K562 (cell line): Measurements from ENCODE around the gene CUL9. TPM values are rescaled to one million over a fixed set of nuclear protein-coding genes. Genes with fewer than 3 reads are reported as not detected.

Experiments used
- ARHGAP35 ChIP-seq: fragments of 450-650 bp; IDR thresholded peaks from 2 replicates; pipeline ENCODE4 v1.6.1; 2018; ENCODE audit not compliant: partially characterized antibody
- ASH1L ChIP-seq: fragments of 450-650 bp; IDR thresholded peaks from 2 replicates; pipeline ENCODE4 v1.6.1; 2018; ENCODE audit warnings: borderline replicate concordance, mild to moderate bottlenecking, low read depth; ENCODE audit not compliant: partially characterized antibody
- CCAR2 ChIP-seq: fragments of 200-400 bp; formaldehyde crosslinking; IDR thresholded peaks from 2 replicates; pipeline ENCODE4 v1.6.1; 2017; ENCODE audit warnings: mild to moderate bottlenecking, low read depth, low read length
- ELF4 ChIP-seq: fragments of 450-650 bp; formaldehyde crosslinking; IDR thresholded peaks from 2 replicates; pipeline ENCODE4 v1.4.0; 2022; ENCODE audit warnings: missing genetic modification characterization
- ETV5 ChIP-seq: sonication (generic); formaldehyde crosslinking; IDR thresholded peaks from 2 replicates; pipeline ENCODE4 v1.4.0; 2020; ENCODE audit warnings: low read depth, mild to moderate bottlenecking, missing genetic modification reagents
- FOXA1 ChIP-seq: fragments of 450-650 bp; IDR thresholded peaks from 2 replicates; pipeline ENCODE4 v1.6.1; 2016; ENCODE audit warnings: mild to moderate bottlenecking, borderline replicate concordance
- FOXA3 ChIP-seq, 2 experiments: fragments of 450-650 bp in 1 of 2; sonication (generic) in 1 of 2; formaldehyde crosslinking; IDR thresholded peaks in 1 of 2; conservative IDR thresholded peaks in 1 of 2; 2 replicates each; pipeline versions ENCODE4 v1.4.0 to v1.8.0; 2020 to 2022; ENCODE audit warnings: mild to moderate bottlenecking in 2 of 2, missing genetic modification reagents in 1 of 2
- FUS ChIP-seq: fragments of 200-400 bp; formaldehyde crosslinking; optimal IDR thresholded peaks from 2 replicates; pipeline ENCODE3; 2017; ENCODE audit warnings: low read depth, low read length
- HNRNPUL1 ChIP-seq: fragments of 200-400 bp; formaldehyde crosslinking; IDR thresholded peaks from 2 replicates; pipeline ENCODE4 v1.6.1; 2017; ENCODE audit warnings: low read length
- IFI16 ChIP-seq: fragments of 250-450 bp; sonication (Bioruptor Pico); IDR thresholded peaks from 2 replicates; pipeline ENCODE4 v2.1.2; 2022; ENCODE audit warnings: mild to moderate bottlenecking, inconsistent platforms
- NFXL1 ChIP-seq: fragments of 450-650 bp; formaldehyde crosslinking; IDR thresholded peaks from 2 replicates; pipeline ENCODE4 v1.4.0; 2021; ENCODE audit warnings: mild to moderate bottlenecking
- PHTF2 ChIP-seq: fragments of 250-450 bp; sonication (Bioruptor Pico); IDR thresholded peaks from 2 replicates; pipeline ENCODE4 v1.5.0; 2021; ENCODE audit warnings: mild to moderate bottlenecking
- PPARD ChIP-seq: fragments of 250-450 bp; sonication (Bioruptor Pico); IDR thresholded peaks from 2 replicates; pipeline ENCODE4 v1.8.0; 2022; ENCODE audit warnings: inconsistent platforms, mild to moderate bottlenecking, moderate library complexity
- SIN3A ChIP-seq, 2 experiments: fragments of 150-350 bp in 1 of 2; IDR thresholded peaks; 2 replicates each; pipeline ENCODE4 v1.6.1; 2011 to 2016; ENCODE audit warnings: borderline replicate concordance in 2 of 2, low read depth in 2 of 2, low read length in 2 of 2, mild to moderate bottlenecking in 2 of 2, moderate library complexity in 2 of 2; ENCODE audit not compliant: control insufficient read depth in 1 of 2
- TAF15 ChIP-seq: fragments of 200-400 bp; formaldehyde crosslinking; IDR thresholded peaks from 2 replicates; pipeline ENCODE4 v1.6.1; 2017; ENCODE audit warnings: mild to moderate bottlenecking, low read depth, low read length, moderate library complexity
- ZNF644 ChIP-seq: fragments of 200-800 bp; sonication (Bioruptor generic); IDR thresholded peaks from 2 replicates; pipeline ENCODE4 v1.6.1; 2016; ENCODE audit warnings: low read depth, missing genetic modification characterization, missing compliant biosample characterization
- ZNF717 ChIP-seq: fragments of 250-450 bp; sonication (Bioruptor Pico); IDR thresholded peaks from 2 replicates; pipeline ENCODE4 v1.5.0; 2021
- polyA plus RNA-seq, 8 experiments: library from polyadenylated mRNA; depleted of rRNA in 4 of 8; stranded (reverse) in 5 of 8; unstranded in 3 of 8; fragments of >200 nt; fragmentation: Nextera tagmentation in 2 of 8; fragmentation: Illumina TruSeq in 1 of 8; extraction: Ambion mirVana in 2 of 8; extraction: Trizol in 1 of 8; gene quantifications; 2 replicates each; pipeline versions ENCODE4 v1.2.1 to v1.2.3, GENCODE V29; 2011 to 2014; ENCODE audit warnings: inconsistent platforms in 1 of 8, missing spikeins in 1 of 8
- total RNA-seq, 7 experiments: library from RNA; depleted of rRNA in 6 of 7; stranded (reverse); fragments of >200 nt in 6 of 7; fragmentation: Illumina TruSeq in 2 of 7; extraction: Trizol in 2 of 7; gene quantifications; 2 replicates each; pipeline versions ENCODE4 v1.2.1 to v1.2.3, GENCODE V29; 2011 to 2021; ENCODE audit warnings: low replicate concordance in 1 of 7
- TF ChIP-seq, protein P1 (sequence below): fragments of 450-650 bp; IDR thresholded peaks from 2 replicates; pipeline ENCODE4 v1.7.0; 2016; ENCODE audit warnings: borderline replicate concordance
- TF ChIP-seq, protein P2 (sequence below): sonication (generic); formaldehyde crosslinking; IDR thresholded peaks from 2 replicates; pipeline ENCODE4 v1.9.0; 2022; ENCODE audit warnings: mild to moderate bottlenecking, missing genetic modification reagents
- TF ChIP-seq, protein P3 (sequence below): fragments of 250-450 bp; sonication (Bioruptor Pico); IDR thresholded peaks from 2 replicates; pipeline ENCODE4 v1.5.1; 2021; ENCODE audit warnings: mild to moderate bottlenecking
- TF ChIP-seq, protein P4 (sequence below), 2 experiments: fragments of 450-650 bp in 1 of 2; IDR thresholded peaks; 2 replicates each; pipeline ENCODE4 v1.6.1; 2011 to 2017; ENCODE audit warnings: low read depth in 2 of 2, antibody characterized with exemption in 1 of 2, borderline replicate concordance in 1 of 2, low read length in 1 of 2, mild to moderate bottlenecking in 1 of 2, mixed read lengths in 1 of 2; ENCODE audit not compliant: control insufficient read depth in 1 of 2

CUL9 gene
- total and polyA plus RNA-seq, 9 of the 15 experiments (the other 6 are each of a cell fraction or from before 2014, with no cell fraction given): 0.50 to 20.7 (median 6.6) TPM

DNA sequence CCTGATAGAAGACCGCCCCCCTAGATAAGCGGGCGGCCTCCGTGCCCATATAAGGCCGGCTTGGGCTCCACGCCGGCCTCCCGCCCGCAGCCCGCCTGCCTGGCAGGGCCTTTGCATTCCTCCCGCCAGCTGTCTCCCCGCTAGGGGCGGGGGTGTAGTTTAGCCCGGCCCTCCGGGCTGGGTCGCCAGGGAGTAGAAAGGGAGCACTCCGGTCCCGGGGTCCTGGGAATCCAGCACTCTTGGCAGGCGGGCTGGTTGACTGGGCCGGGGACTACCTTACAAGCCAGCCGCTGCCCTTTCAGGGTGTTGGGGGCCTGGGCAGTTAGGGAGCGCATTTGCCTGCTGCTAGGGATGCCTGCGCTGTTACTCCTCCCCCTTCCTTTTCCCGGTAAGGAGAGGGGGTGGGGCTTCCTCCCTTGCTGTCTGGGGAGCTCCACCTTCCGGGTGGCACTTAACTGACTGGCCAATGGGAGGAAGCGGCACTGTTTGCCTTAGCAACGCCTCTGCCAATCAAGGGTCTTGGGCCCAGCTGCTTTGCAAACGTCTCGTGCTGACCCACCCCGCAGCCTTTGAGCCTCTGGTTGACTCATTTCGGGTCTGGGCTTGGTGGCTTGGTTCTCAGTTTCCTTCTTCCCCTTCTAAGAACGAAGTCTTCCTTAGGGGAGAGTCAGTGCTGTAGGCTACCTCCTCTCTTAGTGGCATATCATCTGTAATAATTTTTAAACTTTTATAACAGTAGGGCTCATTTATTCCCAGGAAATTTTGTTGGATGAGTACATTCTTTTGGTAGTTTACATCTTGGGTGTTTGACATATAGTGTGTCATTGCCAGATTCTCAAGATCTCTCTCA lies 7.5 kb upstream of the CUL9 start (continued):
- TF ChIP-seq, protein P1, sequence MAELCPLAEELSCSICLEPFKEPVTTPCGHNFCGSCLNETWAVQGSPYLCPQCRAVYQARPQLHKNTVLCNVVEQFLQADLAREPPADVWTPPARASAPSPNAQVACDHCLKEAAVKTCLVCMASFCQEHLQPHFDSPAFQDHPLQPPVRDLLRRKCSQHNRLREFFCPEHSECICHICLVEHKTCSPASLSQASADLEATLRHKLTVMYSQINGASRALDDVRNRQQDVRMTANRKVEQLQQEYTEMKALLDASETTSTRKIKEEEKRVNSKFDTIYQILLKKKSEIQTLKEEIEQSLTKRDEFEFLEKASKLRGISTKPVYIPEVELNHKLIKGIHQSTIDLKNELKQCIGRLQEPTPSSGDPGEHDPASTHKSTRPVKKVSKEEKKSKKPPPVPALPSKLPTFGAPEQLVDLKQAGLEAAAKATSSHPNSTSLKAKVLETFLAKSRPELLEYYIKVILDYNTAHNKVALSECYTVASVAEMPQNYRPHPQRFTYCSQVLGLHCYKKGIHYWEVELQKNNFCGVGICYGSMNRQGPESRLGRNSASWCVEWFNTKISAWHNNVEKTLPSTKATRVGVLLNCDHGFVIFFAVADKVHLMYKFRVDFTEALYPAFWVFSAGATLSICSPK: no peak
- TF ChIP-seq FUS: no peak
- no peak for TF ChIP-seq HNRNPUL1
- no peak for TF ChIP-seq ETV5 (CRISPR knock-in tag)
- TF ChIP-seq ELF4: no peak
- TF ChIP-seq SIN3A (IDR thresholded peaks at IDR 0.05; ENCODE audit: borderline replicate concordance in 2 of 2, control insufficient read depth in 1 of 2, low read depth in 2 of 2, low read length in 2 of 2): peak; percentile 92 to 94; a peak in 3 of 4 replicates
- no peak for TF ChIP-seq ARHGAP35
- TF ChIP-seq ZNF644 (tag): no peak
- TF ChIP-seq ASH1L: peak; percentile 86
- no peak for TF ChIP-seq PPARD (CRISPR knock-in tag)
- TF ChIP-seq TAF15: no peak
- TF ChIP-seq FOXA3 (CRISPR knock-in tag; conservative IDR thresholded peaks at IDR 0.05 in 1 of 2, IDR thresholded peaks at IDR 0.05 in 1 of 2): 0 out of 4 replicates have a peak, but pooled peaks of 1 of the 2 experiments have one; percentile 1
- no peak for TF ChIP-seq CCAR2
- TF ChIP-seq NFXL1 (CRISPR knock-in tag): no peak
- TF ChIP-seq, protein P2, sequence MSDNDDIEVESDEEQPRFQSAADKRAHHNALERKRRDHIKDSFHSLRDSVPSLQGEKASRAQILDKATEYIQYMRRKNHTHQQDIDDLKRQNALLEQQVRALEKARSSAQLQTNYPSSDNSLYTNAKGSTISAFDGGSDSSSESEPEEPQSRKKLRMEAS: no peak
- no peak for TF ChIP-seq PHTF2 (CRISPR knock-in tag)
- TF ChIP-seq IFI16 (CRISPR knock-in tag): no peak
- TF ChIP-seq, protein P3, sequence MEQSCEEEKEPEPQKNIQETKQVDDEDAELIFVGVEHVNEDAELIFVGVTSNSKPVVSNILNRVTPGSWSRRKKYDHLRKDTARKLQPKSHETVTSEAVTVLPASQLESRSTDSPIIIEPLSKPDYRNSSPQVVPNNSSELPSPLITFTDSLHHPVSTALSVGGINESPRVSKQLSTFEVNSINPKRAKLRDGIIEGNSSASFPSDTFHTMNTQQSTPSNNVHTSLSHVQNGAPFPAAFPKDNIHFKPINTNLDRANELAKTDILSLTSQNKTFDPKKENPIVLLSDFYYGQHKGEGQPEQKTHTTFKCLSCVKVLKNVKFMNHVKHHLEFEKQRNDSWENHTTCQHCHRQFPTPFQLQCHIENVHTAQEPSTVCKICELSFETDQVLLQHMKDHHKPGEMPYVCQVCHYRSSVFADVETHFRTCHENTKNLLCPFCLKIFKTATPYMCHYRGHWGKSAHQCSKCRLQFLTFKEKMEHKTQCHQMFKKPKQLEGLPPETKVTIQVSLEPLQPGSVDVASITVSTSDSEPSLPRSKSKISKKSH (CRISPR knock-in tag): no peak
- TF ChIP-seq, protein P4, sequence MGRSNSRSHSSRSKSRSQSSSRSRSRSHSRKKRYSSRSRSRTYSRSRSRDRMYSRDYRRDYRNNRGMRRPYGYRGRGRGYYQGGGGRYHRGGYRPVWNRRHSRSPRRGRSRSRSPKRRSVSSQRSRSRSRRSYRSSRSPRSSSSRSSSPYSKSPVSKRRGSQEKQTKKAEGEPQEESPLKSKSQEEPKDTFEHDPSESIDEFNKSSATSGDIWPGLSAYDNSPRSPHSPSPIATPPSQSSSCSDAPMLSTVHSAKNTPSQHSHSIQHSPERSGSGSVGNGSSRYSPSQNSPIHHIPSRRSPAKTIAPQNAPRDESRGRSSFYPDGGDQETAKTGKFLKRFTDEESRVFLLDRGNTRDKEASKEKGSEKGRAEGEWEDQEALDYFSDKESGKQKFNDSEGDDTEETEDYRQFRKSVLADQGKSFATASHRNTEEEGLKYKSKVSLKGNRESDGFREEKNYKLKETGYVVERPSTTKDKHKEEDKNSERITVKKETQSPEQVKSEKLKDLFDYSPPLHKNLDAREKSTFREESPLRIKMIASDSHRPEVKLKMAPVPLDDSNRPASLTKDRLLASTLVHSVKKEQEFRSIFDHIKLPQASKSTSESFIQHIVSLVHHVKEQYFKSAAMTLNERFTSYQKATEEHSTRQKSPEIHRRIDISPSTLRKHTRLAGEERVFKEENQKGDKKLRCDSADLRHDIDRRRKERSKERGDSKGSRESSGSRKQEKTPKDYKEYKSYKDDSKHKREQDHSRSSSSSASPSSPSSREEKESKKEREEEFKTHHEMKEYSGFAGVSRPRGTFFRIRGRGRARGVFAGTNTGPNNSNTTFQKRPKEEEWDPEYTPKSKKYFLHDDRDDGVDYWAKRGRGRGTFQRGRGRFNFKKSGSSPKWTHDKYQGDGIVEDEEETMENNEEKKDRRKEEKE (IDR thresholded peaks at IDR 0.05; ENCODE audit: borderline replicate concordance in 1 of 2, control insufficient read depth in 1 of 2, low read depth in 2 of 2, low read length in 1 of 2): no peak
- TF ChIP-seq FOXA1: no peak
- no peak for TF ChIP-seq ZNF717 (CRISPR knock-in tag)
